Middle frontal gyrus (tissue), 1 donor: ENCODE results near the gene E2F6.
A peak's percentile ranks its signal among the peaks of the same experiment; 100 is the strongest.
"Not testable (repeated sequence)": the region's sequence is repeated elsewhere in the genome, so short reads cannot be mapped to it uniquely, and the experiment has no call there.

ENCODE experiments used
- DNase-seq: peaks from one replicate; pipeline ENCODE4 v3.0.0-alpha.2; 2015; ENCODE audit warnings: low spot score; ENCODE audit errors: extremely low spot score

E2F6 gene

GRCh38 chr2:11414372-11415124, 51.4 kb downstream of the E2F6 start:
- no peak for DNase-seq

- no peak for DNase-seq
Observed at GRCh38 chr2:11412449-11412810, 53.5 kb downstream of the E2F6 start.

- DNase-seq, result no peak
Observed at GRCh38 chr2:11411768-11412448, 54.1 kb downstream of the E2F6 start.

- DNase-seq, result no peak
Observed at GRCh38 chr2:11411244-11411643, 54.7 kb downstream of the E2F6 start.

GRCh38 chr2:11410101-11410500, 55.9 kb downstream of the E2F6 start:
- no peak for DNase-seq

- no peak for DNase-seq
Observed at GRCh38 chr2:11409572-11409959, 56.4 kb downstream of the E2F6 start.

GRCh38 chr2:11408959-11409571, 56.9 kb downstream of the E2F6 start:
- DNase-seq, result no peak

- no peak for DNase-seq
Observed at GRCh38 chr2:11407413-11407812, 58.5 kb downstream of the E2F6 start.

GRCh38 chr2:11406958-11407381, 59.0 kb downstream of the E2F6 start:
- DNase-seq, result peak; percentile 47

- no peak for DNase-seq
Observed at GRCh38 chr2:11406267-11406957, 59.5 kb downstream of the E2F6 start.

GRCh38 chr2:11405599-11406266, 60.2 kb downstream of the E2F6 start:
- no peak for DNase-seq

GRCh38 chr2:11405074-11405406, 60.9 kb downstream of the E2F6 start:
- DNase-seq, result not testable (repeated sequence)

- no peak for DNase-seq
Observed at GRCh38 chr2:11404376-11405073, 61.4 kb downstream of the E2F6 start.

- no peak for DNase-seq
Observed at GRCh38 chr2:11402436-11402835, 63.5 kb downstream of the E2F6 start.

GRCh38 chr2:11399438-11399762, 66.6 kb downstream of the E2F6 start:
- DNase-seq, result no peak

GRCh38 chr2:11398750-11399437, 67.1 kb downstream of the E2F6 start:
- DNase-seq, result no peak

- DNase-seq, result no peak
Observed at GRCh38 chr2:11397513-11397912, 68.4 kb downstream of the E2F6 start.

- no peak for DNase-seq
Observed at GRCh38 chr2:11396467-11397445, 69.2 kb downstream of the E2F6 start.

GRCh38 chr2:11396021-11396420, 69.9 kb downstream of the E2F6 start:
- DNase-seq, result no peak
